Measurements from ENCODE around the gene KRT33B.

- TF ChIP-seq CTCF (IDR thresholded peaks at IDR 0.05), result no peak
- no peak for TF ChIP-seq POLR2AphosphoS5 (IDR thresholded peaks at IDR 0.05; ENCODE audit: low read depth, low read length)
- TF ChIP-seq SIN3A (IDR thresholded peaks at IDR 0.05; ENCODE audit: borderline replicate concordance, insufficient read depth, low read depth, low read length), result no peak
- TF ChIP-seq TCF7L2 (IDR thresholded peaks at IDR 0.05; ENCODE audit: low read depth, low read length), result no peak
- no peak for TF ChIP-seq REST (IDR thresholded peaks at IDR 0.05; ENCODE audit: insufficient read depth in 1 of 2, low read depth in 2 of 2, low read length in 1 of 2)
These were observed 51.4 kb downstream of the KRT33B start for GRCh38 chr17:41318231-41318630.

Data from Panc1 (cell line).